Osteocyte (in vitro differentiated cells): ENCODE results near the gene GLUL. TPM values are rescaled to one million over a fixed set of nuclear protein-coding genes. Genes with fewer than 3 reads are reported as not detected.
"Not testable (repeated sequence)": the region's sequence is repeated elsewhere in the genome, so short reads cannot be mapped to it uniquely, and the experiment has no call there.

ENCODE experiments used
- DNase-seq: peaks from one replicate; pipeline ENCODE4 v3.0.0; 2021; ENCODE audit warnings: mixed read lengths; ENCODE audit not compliant: unreplicated experiment; ENCODE audit errors: extremely low spot score
- H3K27ac Mint-ChIP-seq: one replicate; pipeline ENCODE4 v1.8.0; 2021; ENCODE audit warnings: mild to moderate bottlenecking, mixed read lengths; ENCODE audit not compliant: unreplicated experiment
- H3K27me3 Mint-ChIP-seq: one replicate; pipeline ENCODE4 v1.8.0; 2021; ENCODE audit warnings: mixed read lengths; ENCODE audit not compliant: unreplicated experiment
- H3K36me3 Mint-ChIP-seq: one replicate; pipeline ENCODE4 v1.8.0; 2021; ENCODE audit warnings: mixed read lengths; ENCODE audit not compliant: unreplicated experiment
- H3K4me1 Mint-ChIP-seq: one replicate; pipeline ENCODE4 v1.8.0; 2021; ENCODE audit warnings: mixed read lengths; ENCODE audit not compliant: unreplicated experiment
- H3K4me3 Mint-ChIP-seq: one replicate; pipeline ENCODE4 v1.8.0; 2021; ENCODE audit warnings: mild to moderate bottlenecking, moderate library complexity, mixed read lengths; ENCODE audit not compliant: unreplicated experiment
- H3K9me3 Mint-ChIP-seq: one replicate; pipeline ENCODE4 v1.8.0; 2021; ENCODE audit warnings: mixed read lengths; ENCODE audit not compliant: unreplicated experiment
- total RNA-seq: library from RNA; stranded (reverse); gene quantifications from 2 replicates; pipeline ENCODE4 v1.2.1, GENCODE V29; 2021
- TF ChIP-seq, protein P1 (sequence below): fragments of 200-600 bp; sonication (generic); IDR thresholded peaks from 2 replicates; pipeline ENCODE4 v1.5.0; 2021; ENCODE audit warnings: antibody characterized with exemption, mild to moderate bottlenecking, moderate library complexity

The GLUL gene
- total RNA-seq, 1 donor from 2014 or later = 253 TPM

DNA sequence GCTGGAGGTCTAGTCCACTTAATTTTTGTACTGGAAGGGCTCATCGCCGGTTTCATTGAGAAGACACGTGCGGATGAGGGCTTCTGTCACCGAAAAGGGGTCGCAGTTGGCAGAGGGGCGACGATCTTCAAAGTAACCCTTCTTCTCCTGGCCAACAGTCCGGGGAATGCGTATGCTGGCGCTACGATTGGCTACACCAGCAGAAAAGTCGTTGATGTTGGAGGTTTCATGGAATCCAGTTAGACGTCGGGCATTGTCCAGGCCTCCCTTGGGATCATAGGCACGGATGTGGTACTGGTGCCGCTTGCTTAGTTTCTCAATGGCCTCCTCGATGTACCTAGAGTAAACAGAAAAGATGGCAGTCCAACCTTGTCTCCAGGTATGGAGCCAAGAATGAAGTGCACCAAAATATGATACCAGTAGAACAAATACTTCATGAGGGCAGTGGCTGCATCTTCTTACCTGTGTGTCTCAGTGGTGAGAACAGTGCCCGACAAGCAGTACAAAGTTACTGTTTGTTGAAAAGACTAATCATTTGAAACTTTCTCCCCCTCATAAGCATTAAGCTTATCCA, 7.1 kb downstream of the GLUL start:
- TF ChIP-seq, protein P1, sequence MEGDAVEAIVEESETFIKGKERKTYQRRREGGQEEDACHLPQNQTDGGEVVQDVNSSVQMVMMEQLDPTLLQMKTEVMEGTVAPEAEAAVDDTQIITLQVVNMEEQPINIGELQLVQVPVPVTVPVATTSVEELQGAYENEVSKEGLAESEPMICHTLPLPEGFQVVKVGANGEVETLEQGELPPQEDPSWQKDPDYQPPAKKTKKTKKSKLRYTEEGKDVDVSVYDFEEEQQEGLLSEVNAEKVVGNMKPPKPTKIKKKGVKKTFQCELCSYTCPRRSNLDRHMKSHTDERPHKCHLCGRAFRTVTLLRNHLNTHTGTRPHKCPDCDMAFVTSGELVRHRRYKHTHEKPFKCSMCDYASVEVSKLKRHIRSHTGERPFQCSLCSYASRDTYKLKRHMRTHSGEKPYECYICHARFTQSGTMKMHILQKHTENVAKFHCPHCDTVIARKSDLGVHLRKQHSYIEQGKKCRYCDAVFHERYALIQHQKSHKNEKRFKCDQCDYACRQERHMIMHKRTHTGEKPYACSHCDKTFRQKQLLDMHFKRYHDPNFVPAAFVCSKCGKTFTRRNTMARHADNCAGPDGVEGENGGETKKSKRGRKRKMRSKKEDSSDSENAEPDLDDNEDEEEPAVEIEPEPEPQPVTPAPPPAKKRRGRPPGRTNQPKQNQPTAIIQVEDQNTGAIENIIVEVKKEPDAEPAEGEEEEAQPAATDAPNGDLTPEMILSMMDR = no peak
- no peak overlapping the region for H3K4me3 Mint-ChIP-seq
- peaks cover 69% of the 10 kb centered on the region for H3K36me3 Mint-ChIP-seq
- H3K27me3 Mint-ChIP-seq = no peaks in the 10 kb centered on the region
- H3K4me1 Mint-ChIP-seq = peaks cover 17% of the 10 kb centered on the region
- H3K27ac Mint-ChIP-seq = no peak overlapping the region
- no peak for DNase-seq
- H3K9me3 Mint-ChIP-seq = no peaks in the 10 kb centered on the region

- H3K4me3 Mint-ChIP-seq = no peak overlapping the region
- TF ChIP-seq, protein P1 = no peak
- no peak overlapping the region for H3K27ac Mint-ChIP-seq
- no peaks in the 10 kb centered on the region for H3K9me3 Mint-ChIP-seq
- H3K27me3 Mint-ChIP-seq = no peaks in the 10 kb centered on the region
- peaks cover 12% of the 10 kb centered on the region for H3K4me1 Mint-ChIP-seq
- H3K36me3 Mint-ChIP-seq = peaks cover 68% of the 10 kb centered on the region
- DNase-seq = no peak
These were observed 7.7 kb downstream of the GLUL start for GRCh38 chr1:182383934-182384333.

DNA sequence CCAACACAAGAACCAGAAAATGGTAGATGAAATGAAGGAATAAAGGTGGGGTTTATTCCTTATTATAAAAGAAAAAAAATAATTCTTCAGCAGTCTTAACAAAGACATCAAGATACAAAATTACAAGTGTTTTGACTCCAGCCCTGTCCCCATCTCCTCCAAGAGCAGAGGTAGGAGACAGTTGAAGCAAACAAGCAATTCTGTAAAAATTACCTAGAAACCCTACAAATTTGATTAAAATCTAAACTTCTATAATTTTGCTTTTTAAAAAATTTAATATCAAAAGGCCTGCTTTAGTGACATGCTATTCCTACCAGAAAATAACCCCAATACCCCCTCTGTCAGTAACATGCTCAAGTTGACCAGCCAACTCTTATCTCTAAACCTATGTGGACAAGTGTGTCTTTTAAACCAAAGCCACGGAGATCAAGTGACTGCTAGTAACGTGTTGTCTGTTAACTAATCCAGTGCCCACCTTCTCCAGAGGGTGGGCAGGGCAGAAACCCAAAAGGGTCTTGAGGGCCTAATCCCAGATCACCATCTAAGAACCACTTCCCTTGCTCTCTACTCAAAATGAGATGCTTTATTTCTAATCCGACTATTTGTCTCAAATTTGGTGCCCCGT, 8.4 kb downstream of the GLUL start:
- Mint-ChIP-seq H3K27me3 (no peaks in the 10 kb centered on the region), H3K9me3 (no peaks in the 10 kb centered on the region), H3K4me3 (no peak overlapping the region), H3K36me3 (peaks cover 61% of the 10 kb centered on the region), H3K27ac (no peak overlapping the region), H3K4me1 (peaks cover 4% of the 10 kb centered on the region)
- no peak for DNase-seq
- TF ChIP-seq, protein P1 = no peak

- DNase-seq = no peak
- no peak overlapping the region for H3K27ac Mint-ChIP-seq
- TF ChIP-seq, protein P1 = no peak
- H3K36me3 Mint-ChIP-seq = peaks cover 52% of the 10 kb centered on the region
- no peaks in the 10 kb centered on the region for H3K27me3 Mint-ChIP-seq
- no peaks in the 10 kb centered on the region for H3K4me1 Mint-ChIP-seq
- H3K9me3 Mint-ChIP-seq = no peaks in the 10 kb centered on the region
- H3K4me3 Mint-ChIP-seq = no peak overlapping the region
These were observed 9.4 kb downstream of the GLUL start for GRCh38 chr1:182381962-182382819.

GRCh38 chr1:182380199-182380598, 11.4 kb downstream of the GLUL start:
- H3K27me3 Mint-ChIP-seq = no peaks in the 10 kb centered on the region
- peaks cover 33% of the 10 kb centered on the region for H3K36me3 Mint-ChIP-seq
- no peak for DNase-seq
- TF ChIP-seq, protein P1 = no peak
- no peak overlapping the region for H3K4me3 Mint-ChIP-seq
- H3K9me3 Mint-ChIP-seq = no peaks in the 10 kb centered on the region
- H3K27ac Mint-ChIP-seq = no peak overlapping the region
- no peaks in the 10 kb centered on the region for H3K4me1 Mint-ChIP-seq

DNA sequence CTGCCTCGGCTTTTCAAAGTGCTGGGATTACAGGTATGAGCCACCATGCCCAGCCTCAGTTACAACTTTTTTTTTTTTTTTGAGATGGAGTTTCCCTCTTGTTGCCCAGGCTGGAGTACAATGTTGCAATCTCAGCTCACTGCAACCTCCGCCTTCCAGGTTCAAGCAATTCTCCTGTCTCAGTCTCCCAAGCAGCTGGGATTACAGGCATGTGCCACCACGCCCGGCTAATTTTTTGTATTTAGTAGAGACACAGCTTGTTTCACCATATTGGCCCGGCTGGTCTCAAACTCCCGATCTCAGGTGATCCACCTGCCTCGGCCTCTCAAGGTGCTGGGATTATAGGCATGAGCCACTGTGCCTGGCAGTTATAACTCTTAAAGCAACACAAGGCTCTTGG, 11.8 kb downstream of the GLUL start:
- not testable (repeated sequence) for H3K4me3 Mint-ChIP-seq, H3K27me3 Mint-ChIP-seq, H3K27ac Mint-ChIP-seq

More for the DNA sequence above, 11.8 kb downstream of the GLUL start:
- not testable (repeated sequence) for H3K4me1 Mint-ChIP-seq, H3K9me3 Mint-ChIP-seq, DNase-seq
- H3K36me3 Mint-ChIP-seq = peaks cover 30% of the 10 kb centered on the region
